IgD-negative memory B cell (primary cell): ENCODE data around the gene IFI27. TPM values are rescaled to one million over a fixed set of nuclear protein-coding genes. Genes with fewer than 3 reads are reported as not detected.
"Not testable (repeated sequence)": the region's sequence is repeated elsewhere in the genome, so short reads cannot be mapped to it uniquely, and the experiment has no call there.

Experiments used
- H3K27ac Mint-ChIP-seq, 3 donors: one replicate each; pipeline ENCODE4 v1.8.0; 2020 to 2022; ENCODE audit warnings: mild to moderate bottlenecking in 3 of 3, mixed read lengths in 3 of 3, moderate library complexity in 1 of 3
- H3K27me3 Mint-ChIP-seq: one replicate; pipeline ENCODE4 v1.8.0; 2021; ENCODE audit warnings: mixed read lengths
- H3K36me3 Mint-ChIP-seq: one replicate; pipeline ENCODE4 v1.8.0; 2020; ENCODE audit warnings: mild to moderate bottlenecking, mixed read lengths
- H3K4me1 Mint-ChIP-seq, 3 donors: one replicate each; pipeline ENCODE4 v1.8.0; 2020 to 2022; ENCODE audit warnings: mixed read lengths in 3 of 3, mild to moderate bottlenecking in 1 of 3
- H3K4me3 Mint-ChIP-seq, 4 donors: one replicate each; pipeline ENCODE4 v1.8.0; 2020 to 2022; ENCODE audit warnings: mild to moderate bottlenecking in 4 of 4, mixed read lengths in 4 of 4, moderate library complexity in 3 of 4
- H3K9me3 Mint-ChIP-seq, 3 donors: one replicate each; pipeline ENCODE4 v1.8.0; 2020 to 2021; ENCODE audit warnings: mixed read lengths in 3 of 3, mild to moderate bottlenecking in 1 of 3
- polyA plus RNA-seq: library from polyadenylated mRNA; unstranded; fragments of 300-500 nt; fragmentation: Illumina TruSeq; gene quantifications from one replicate; pipeline ENCODE4 v1.2.3, GENCODE V29; 2021

IFI27 gene
- polyA plus RNA-seq, 1 donor from 2014 or later: not detected

- Mint-ChIP-seq H3K27ac (no peak overlapping the region), H3K36me3 (no peaks in the 10 kb centered on the region), H3K27me3 (peaks cover 1% of the 10 kb centered on the region), H3K4me3 (no peak overlapping the region), H3K9me3 (no peaks in the 10 kb centered on the region), H3K4me1 (peaks cover 0 to 8% (median 3%) of the 10 kb centered on the region in 3 donors)
These were observed 32.7 kb downstream of the IFI27 start for GRCh38 chr14:94143239-94143638.

- Mint-ChIP-seq H3K27ac (no peak overlapping the region), H3K4me1 (peaks cover 0 to 8% (median 3%) of the 10 kb centered on the region in 3 donors), H3K27me3 (peaks cover 5% of the 10 kb centered on the region), H3K9me3 (no peaks in the 10 kb centered on the region), H3K4me3 (no peak overlapping the region), H3K36me3 (no peaks in the 10 kb centered on the region)
These were observed 33.2 kb downstream of the IFI27 start for GRCh38 chr14:94143711-94144110.

GRCh38 chr14:94144765-94145164 lies 34.2 kb downstream of the IFI27 start:
- Mint-ChIP-seq H3K27me3 (peaks cover 5% of the 10 kb centered on the region), H3K4me3 (no peak overlapping the region), H3K27ac (peak overlapping the region in 1 of 3 donors; percentile 82), H3K4me1 (peaks cover 0 to 8% (median 3%) of the 10 kb centered on the region in 3 donors), H3K36me3 (no peaks in the 10 kb centered on the region), H3K9me3 (no peaks in the 10 kb centered on the region)

DNA sequence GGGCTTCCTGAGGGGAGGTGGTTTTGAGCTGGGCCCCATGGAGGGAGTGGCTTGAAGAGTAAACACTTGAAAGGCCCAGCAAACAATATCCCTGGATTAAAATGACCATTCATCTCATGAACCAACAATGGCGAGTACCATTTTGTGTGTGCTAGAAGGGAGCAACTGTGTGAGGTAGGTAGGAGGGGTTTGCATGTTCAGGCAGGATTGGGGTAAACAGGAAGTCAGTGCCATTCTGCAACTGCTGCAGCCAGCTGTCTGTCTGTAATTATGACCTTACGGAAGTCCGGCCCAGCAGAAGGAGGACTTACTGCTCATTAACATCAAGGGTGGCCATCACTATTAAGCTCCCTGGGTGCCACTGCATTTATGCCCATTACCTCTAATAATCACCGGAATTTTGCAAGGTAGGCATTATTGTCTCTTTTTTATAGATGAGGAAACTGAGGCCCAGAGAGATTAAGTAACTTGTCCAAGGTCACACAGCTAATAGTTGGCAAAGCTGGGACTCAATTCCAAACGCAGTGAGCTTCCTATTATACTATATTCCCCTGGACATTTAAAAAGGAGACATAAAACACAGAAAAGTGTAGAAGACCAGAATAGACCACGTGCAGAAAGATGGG lies 35.5 kb downstream of the IFI27 start:
- Mint-ChIP-seq H3K4me1 (peaks cover 0 to 8% (median 3%) of the 10 kb centered on the region in 3 donors), H3K4me3 (no peak overlapping the region), H3K27ac (no peak overlapping the region), H3K9me3 (no peaks in the 10 kb centered on the region), H3K36me3 (no peaks in the 10 kb centered on the region), H3K27me3 (peaks cover 7% of the 10 kb centered on the region)

GRCh38 chr14:94152676-94153075 lies 42.1 kb downstream of the IFI27 start:
- no peaks in the 10 kb centered on the region for H3K4me1 Mint-ChIP-seq
- H3K27ac Mint-ChIP-seq: peak overlapping the region in 1 of 3 donors; percentile 4
- no peaks in the 10 kb centered on the region for H3K36me3 Mint-ChIP-seq
- H3K9me3 Mint-ChIP-seq: peaks cover 0 to 3% (median 0%) of the 10 kb centered on the region in 3 donors
- H3K27me3 Mint-ChIP-seq: peaks cover 25% of the 10 kb centered on the region
- H3K4me3 Mint-ChIP-seq: peak overlapping the region in 1 of 4 donors; percentile 6

DNA sequence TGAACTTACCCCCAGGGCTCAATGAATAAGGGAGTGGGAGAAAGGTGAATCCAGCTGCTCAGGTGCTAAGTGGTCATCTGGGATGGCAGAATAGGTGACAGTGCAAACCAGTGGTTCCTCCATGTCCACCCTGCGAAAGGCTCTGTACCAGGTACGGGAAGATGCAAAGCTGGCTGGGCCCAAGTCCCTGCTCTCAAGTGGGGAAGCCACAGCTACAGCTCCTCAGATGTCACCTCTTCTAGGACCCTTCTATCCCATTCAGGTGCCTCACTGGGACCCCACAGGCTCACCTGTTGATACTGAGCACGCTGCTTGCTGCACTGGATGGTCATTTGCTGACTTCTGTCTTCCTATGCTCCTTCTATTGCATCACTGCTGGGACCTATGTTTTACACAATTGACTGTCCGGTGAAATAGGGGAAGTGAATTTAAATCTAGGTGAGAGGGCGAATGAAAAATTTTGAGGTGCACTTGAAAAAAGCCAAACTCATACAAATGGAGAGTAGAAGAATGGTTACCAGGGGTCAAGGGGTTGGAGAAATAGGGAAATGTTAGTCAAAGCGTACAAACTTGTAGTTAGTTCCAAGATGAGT lies 43.3 kb downstream of the IFI27 start:
- peaks cover 0 to 3% (median 0%) of the 10 kb centered on the region in 3 donors for H3K9me3 Mint-ChIP-seq

GRCh38 chr14:94156143-94156542 lies 45.6 kb downstream of the IFI27 start:
- not testable (repeated sequence) for H3K9me3 Mint-ChIP-seq, H3K4me3 Mint-ChIP-seq, H3K27ac Mint-ChIP-seq, H3K36me3 Mint-ChIP-seq, H3K4me1 Mint-ChIP-seq
- H3K27me3 Mint-ChIP-seq: peaks cover 22% of the 10 kb centered on the region

More for the DNA sequence above, 43.3 kb downstream of the IFI27 start:
- Mint-ChIP-seq H3K27ac (no peak overlapping the region), H3K27me3 (peaks cover 21% of the 10 kb centered on the region), H3K4me1 (peaks cover 0 to 2% (median 0%) of the 10 kb centered on the region in 3 donors), H3K4me3 (no peak overlapping the region), H3K36me3 (no peaks in the 10 kb centered on the region)

DNA sequence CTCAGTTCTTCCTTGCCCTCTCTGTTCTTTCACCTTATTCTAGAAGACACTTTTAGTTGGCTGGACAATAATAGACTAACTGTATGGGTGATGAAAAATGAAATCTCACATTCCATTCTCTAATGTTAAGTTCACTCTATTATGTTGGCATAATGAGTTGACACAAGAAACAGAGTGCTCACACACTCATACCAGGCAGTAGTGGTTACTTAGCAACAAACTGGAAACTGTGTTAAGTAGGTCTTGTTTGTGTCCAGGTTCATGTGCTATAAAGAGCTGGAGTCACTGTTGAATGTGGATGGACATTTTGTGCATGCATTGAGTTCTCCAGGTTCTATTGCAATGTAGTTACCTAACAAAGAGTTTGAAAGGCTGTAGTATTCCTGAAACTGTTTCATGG lies 46.7 kb downstream of the IFI27 start:
- Mint-ChIP-seq H3K36me3 (no peaks in the 10 kb centered on the region), H3K4me3 (no peak overlapping the region), H3K27ac (no peak overlapping the region), H3K4me1 (peaks cover 0 to 2% (median 0%) of the 10 kb centered on the region in 3 donors), H3K27me3 (peaks cover 12% of the 10 kb centered on the region), H3K9me3 (peaks cover 0 to 3% (median 0%) of the 10 kb centered on the region in 3 donors)

- Mint-ChIP-seq H3K9me3 (peaks cover 0 to 3% (median 0%) of the 10 kb centered on the region in 3 donors), H3K27ac (peak overlapping the region in 1 of 3 donors; percentile 8), H3K27me3 (peaks cover 9% of the 10 kb centered on the region), H3K4me3 (no peak overlapping the region), H3K4me1 (peaks cover 0 to 2% (median 0%) of the 10 kb centered on the region in 3 donors), H3K36me3 (no peaks in the 10 kb centered on the region)
These were observed 47.8 kb downstream of the IFI27 start for GRCh38 chr14:94158239-94158883.

DNA sequence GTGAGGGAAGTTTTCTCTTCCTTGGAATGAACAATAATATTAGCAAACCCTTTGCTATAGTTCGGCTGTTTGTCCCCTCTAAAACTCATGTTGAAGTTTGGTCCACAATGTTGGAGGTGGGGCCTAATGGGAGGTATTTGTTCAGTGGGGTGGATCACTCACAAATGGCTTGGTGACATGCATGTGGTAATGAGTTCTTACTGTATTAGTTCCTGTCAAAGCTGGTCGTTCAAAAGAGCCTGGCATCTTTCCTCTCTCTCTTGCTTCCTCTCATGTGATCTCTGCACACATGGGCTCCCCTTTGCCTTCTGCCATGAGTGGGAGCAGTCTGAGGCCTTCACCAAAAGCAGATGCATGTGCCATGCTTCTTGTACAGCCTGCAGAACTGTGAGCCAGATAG lies 50.5 kb downstream of the IFI27 start:
- H3K27ac Mint-ChIP-seq: no peak overlapping the region
- peaks cover 0 to 2% (median 0%) of the 10 kb centered on the region in 3 donors for H3K4me1 Mint-ChIP-seq
- H3K9me3 Mint-ChIP-seq: peaks cover 0 to 2% (median 0%) of the 10 kb centered on the region in 3 donors
- H3K4me3 Mint-ChIP-seq: no peak overlapping the region
- no peaks in the 10 kb centered on the region for H3K36me3 Mint-ChIP-seq
- peaks cover 13% of the 10 kb centered on the region for H3K27me3 Mint-ChIP-seq

GRCh38 chr14:94161981-94162380 lies 51.4 kb downstream of the IFI27 start:
- H3K36me3 Mint-ChIP-seq: no peaks in the 10 kb centered on the region
- no peak overlapping the region for H3K4me3 Mint-ChIP-seq
- peaks cover 13% of the 10 kb centered on the region for H3K27me3 Mint-ChIP-seq
- H3K9me3 Mint-ChIP-seq: no peaks in the 10 kb centered on the region
- H3K27ac Mint-ChIP-seq: no peak overlapping the region
- H3K4me1 Mint-ChIP-seq: peaks cover 0 to 2% (median 0%) of the 10 kb centered on the region in 3 donors

DNA sequence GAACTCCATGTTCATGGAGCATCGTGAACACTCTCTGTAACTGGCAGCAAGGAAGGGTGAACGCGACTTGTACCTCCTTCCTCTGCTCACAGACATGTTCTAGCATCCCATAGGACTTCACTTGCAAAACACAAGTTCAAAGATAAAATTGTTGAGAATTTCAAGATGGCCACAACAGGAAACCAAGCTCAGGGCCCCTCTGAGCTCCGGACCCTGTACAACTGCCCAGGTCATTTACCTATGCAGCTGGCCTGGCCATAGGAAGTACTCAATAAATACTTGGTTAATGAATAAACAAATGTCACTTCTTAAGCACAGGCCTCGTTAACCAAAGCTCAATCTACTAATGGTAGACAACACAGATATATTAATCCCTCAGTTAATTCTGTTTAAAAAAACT lies 51.9 kb downstream of the IFI27 start:
- Mint-ChIP-seq H3K4me3 (no peak overlapping the region), H3K4me1 (peaks cover 0 to 2% (median 0%) of the 10 kb centered on the region in 3 donors), H3K27ac (no peak overlapping the region), H3K9me3 (no peaks in the 10 kb centered on the region), H3K36me3 (no peaks in the 10 kb centered on the region), H3K27me3 (peaks cover 13% of the 10 kb centered on the region)

DNA sequence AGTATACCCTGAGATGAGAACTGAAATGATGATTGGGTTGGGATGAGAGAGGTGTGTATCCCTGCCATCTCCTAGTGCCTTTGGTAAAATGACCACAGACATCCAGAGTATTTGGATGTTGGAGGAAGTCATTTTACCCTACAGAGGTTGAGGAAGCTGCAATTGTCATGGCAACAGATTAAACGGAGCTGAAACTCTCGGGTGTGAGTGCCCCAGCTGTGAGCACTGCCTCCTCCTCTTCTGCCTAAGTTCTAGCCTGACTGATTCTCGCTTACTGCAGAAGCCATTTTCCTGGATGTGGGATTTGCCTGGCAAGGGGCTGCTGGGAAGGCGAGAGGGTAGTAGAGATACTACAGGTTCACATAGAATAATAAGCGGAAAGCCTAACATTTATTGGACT lies 53.3 kb downstream of the IFI27 start:
- H3K27ac Mint-ChIP-seq: no peak overlapping the region
- H3K4me3 Mint-ChIP-seq: no peak overlapping the region
- H3K27me3 Mint-ChIP-seq: peaks cover 12% of the 10 kb centered on the region
- H3K36me3 Mint-ChIP-seq: no peaks in the 10 kb centered on the region
- no peaks in the 10 kb centered on the region for H3K9me3 Mint-ChIP-seq
- H3K4me1 Mint-ChIP-seq: no peaks in the 10 kb centered on the region

DNA sequence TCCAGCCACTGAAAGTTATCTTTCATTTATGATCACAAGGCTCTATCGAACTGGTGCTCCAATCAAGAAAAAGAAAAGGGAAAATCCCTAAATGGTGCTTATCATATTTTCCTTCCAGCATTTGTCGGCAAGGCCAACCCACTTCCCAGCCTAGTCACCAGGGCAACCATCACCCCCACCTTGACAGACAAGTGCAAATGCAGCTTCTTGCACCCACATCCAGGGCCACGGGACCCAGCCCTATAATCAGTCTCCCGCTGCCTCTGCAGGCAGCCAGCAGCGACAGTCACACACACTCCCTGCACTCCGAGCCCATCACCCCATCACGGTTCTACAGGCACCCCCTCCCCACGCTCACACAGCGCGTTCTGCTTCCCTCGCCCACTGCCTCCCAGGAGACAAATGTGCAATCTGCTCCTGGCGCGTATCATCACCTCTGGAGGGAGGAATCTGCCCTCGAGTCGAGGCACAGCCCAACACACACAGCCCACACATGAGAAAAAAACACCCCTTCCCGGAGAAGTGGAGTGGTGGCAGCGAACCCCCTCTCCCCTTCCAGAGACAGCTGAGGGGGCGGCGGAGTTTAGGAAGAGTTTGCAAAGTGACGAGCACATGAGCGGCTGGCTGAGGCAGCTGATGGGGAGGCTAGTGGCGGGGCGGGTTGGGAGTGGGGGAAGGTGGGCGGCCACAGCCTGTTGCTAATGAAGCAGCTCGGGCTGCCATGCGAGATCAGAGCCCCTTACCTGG lies 54.3 kb downstream of the IFI27 start:
- Mint-ChIP-seq H3K9me3 (no peaks in the 10 kb centered on the region), H3K27ac (no peak overlapping the region), H3K4me3 (no peak overlapping the region), H3K36me3 (no peaks in the 10 kb centered on the region), H3K27me3 (peaks cover 8% of the 10 kb centered on the region), H3K4me1 (no peaks in the 10 kb centered on the region)

GRCh38 chr14:94165744-94166143 lies 55.2 kb downstream of the IFI27 start:
- Mint-ChIP-seq H3K4me3 (no peak overlapping the region), H3K27ac (no peak overlapping the region)

More at GRCh38 chr14:94165744-94166143, 55.2 kb downstream of the IFI27 start:
- no peaks in the 10 kb centered on the region for H3K36me3 Mint-ChIP-seq
- no peaks in the 10 kb centered on the region for H3K9me3 Mint-ChIP-seq
- H3K27me3 Mint-ChIP-seq: peaks cover 8% of the 10 kb centered on the region
- no peaks in the 10 kb centered on the region for H3K4me1 Mint-ChIP-seq
